Neutrophil (primary cell): ENCODE results near the gene ABI2.

Experiments
- H3K27ac ChIP-seq: fragments of 200-600 bp; sonication (generic); 2 replicates; pipeline ENCODE4 v1.5.1; 2016; ENCODE audit warnings: mild to moderate bottlenecking, moderate library complexity
- H3K27me3 ChIP-seq: fragments of 200-600 bp; sonication (generic); 2 replicates; pipeline ENCODE4 v1.6.0; 2016; ENCODE audit warnings: mild to moderate bottlenecking
- H3K36me3 ChIP-seq: fragments of 200-600 bp; sonication (generic); 2 replicates; pipeline ENCODE4 v1.5.1; 2017
- H3K4me1 ChIP-seq, 2 experiments: fragments of 200-600 bp in 1 of 2; sonication (generic) in 1 of 2; 1 replicate in 1 of 2; 2 replicates in 1 of 2; pipeline versions ENCODE4 v1.5.1 to v1.6.1; 2013 to 2016; ENCODE audit warnings: low read depth in 1 of 2, low read length in 1 of 2, mild to moderate bottlenecking in 1 of 2, moderate library complexity in 1 of 2; ENCODE audit not compliant: control insufficient read depth in 1 of 2, insufficient read depth in 1 of 2
- H3K4me3 ChIP-seq, 2 experiments: fragments of 200-600 bp in 1 of 2; sonication (generic) in 1 of 2; 1 replicate in 1 of 2; 2 replicates in 1 of 2; pipeline ENCODE4 v1.5.1; 2013 to 2016; ENCODE audit warnings: low read depth in 1 of 2, low read length in 1 of 2, mild to moderate bottlenecking in 1 of 2, moderate library complexity in 1 of 2
- H3K9me3 ChIP-seq: fragments of 200-600 bp; sonication (generic); 2 replicates; pipeline ENCODE4 v1.5.1; 2016
- TF ChIP-seq, protein P1 (sequence below): fragments of 200-600 bp; sonication (generic); IDR thresholded peaks from 2 replicates; pipeline ENCODE4 v1.5.1; 2016; ENCODE audit warnings: antibody characterized with exemption

The ABI2 gene

DNA sequence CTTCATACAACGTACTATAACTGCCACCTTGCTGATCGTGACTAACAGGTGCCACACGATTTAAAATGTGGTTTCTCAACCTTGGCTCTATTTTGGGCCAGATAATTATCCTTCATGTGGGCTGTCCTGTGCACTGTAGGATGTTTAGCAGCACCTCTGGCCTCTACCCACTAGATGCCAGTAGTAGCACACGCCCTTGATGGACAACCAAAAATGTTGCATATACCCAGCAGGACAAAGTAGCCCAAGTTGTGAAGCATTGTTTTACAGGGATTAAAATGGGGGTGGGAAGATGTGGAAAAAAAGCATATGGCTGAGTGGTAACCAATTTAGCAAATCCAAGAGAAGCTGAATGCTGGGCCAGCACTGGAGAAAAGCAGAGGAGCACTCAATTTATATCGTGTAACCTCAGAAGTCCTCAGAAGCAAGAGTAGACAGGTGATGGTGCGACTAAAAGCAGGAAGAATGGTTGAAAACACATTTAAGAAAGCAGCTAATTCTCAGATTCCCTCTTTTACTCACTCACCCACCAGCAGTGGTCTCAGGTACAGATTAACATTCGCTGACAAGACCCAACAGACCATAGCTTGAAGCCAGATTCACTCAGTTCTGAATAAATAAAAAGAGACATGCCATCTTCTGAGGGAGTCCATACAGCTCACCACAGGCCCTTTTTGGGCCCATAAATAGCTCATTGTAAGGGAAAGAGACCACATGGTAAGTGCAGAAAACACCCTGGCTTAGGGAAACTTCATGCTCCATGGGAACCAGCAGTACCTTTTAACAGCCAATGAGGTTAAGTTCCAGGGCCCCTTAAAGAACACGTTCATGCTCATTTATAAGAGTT is 156.3 kb downstream of the ABI2 start:
- Histone ChIP-seq H3K27me3 (no peaks in the 10 kb centered on the region), H3K4me1 (no peaks in the 10 kb centered on the region), H3K4me3 (no peak overlapping the region), H3K9me3 (no peaks in the 10 kb centered on the region), H3K36me3 (no peaks in the 10 kb centered on the region), H3K27ac (no peak overlapping the region)
- TF ChIP-seq, protein P1, sequence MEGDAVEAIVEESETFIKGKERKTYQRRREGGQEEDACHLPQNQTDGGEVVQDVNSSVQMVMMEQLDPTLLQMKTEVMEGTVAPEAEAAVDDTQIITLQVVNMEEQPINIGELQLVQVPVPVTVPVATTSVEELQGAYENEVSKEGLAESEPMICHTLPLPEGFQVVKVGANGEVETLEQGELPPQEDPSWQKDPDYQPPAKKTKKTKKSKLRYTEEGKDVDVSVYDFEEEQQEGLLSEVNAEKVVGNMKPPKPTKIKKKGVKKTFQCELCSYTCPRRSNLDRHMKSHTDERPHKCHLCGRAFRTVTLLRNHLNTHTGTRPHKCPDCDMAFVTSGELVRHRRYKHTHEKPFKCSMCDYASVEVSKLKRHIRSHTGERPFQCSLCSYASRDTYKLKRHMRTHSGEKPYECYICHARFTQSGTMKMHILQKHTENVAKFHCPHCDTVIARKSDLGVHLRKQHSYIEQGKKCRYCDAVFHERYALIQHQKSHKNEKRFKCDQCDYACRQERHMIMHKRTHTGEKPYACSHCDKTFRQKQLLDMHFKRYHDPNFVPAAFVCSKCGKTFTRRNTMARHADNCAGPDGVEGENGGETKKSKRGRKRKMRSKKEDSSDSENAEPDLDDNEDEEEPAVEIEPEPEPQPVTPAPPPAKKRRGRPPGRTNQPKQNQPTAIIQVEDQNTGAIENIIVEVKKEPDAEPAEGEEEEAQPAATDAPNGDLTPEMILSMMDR: no peak

DNA sequence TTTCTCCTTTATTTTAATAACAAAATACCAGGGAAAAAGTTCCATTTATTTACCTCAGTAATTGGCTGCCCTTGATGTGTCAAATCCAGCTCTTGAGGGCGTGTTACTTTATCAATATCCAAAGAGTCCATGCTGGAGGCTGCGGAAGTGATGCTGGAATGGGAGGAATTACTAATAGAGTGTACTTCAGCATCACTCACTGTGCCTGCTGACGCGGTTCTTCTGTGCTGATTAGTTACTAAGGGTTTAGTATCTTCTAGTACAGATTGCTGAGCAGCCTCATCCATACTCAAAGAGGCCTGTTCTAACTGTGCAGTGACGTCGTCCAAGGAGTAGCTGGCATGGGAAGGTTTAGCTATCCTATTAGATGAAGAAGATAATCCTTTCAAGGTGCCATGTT is 161.3 kb downstream of the ABI2 start:
- Histone ChIP-seq H3K27me3 (no peaks in the 10 kb centered on the region), H3K4me1 (no peaks in the 10 kb centered on the region), H3K4me3 (no peak overlapping the region), H3K36me3 (no peaks in the 10 kb centered on the region), H3K27ac (no peak overlapping the region), H3K9me3 (no peaks in the 10 kb centered on the region)
- TF ChIP-seq, protein P1: no peak

DNA sequence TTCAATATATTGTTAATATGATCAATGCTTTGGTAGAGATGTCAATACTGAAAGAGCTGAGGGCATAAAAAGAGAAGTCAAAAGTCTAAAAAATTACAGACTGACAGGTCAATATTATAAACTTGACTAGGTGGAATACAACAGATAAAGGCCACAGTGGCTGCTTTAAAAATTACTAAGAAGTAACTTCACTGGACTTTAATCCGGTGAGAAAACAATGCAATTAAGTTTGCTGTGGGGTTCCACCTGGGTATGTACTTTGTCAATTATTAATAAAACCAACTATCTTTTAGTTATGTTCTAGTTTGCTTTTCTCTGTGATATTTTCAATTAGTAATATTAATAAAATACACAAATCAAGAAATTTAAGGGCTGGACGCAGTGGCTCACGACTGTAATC is 162.2 kb downstream of the ABI2 start:
- no peak overlapping the region for H3K27ac ChIP-seq

DNA sequence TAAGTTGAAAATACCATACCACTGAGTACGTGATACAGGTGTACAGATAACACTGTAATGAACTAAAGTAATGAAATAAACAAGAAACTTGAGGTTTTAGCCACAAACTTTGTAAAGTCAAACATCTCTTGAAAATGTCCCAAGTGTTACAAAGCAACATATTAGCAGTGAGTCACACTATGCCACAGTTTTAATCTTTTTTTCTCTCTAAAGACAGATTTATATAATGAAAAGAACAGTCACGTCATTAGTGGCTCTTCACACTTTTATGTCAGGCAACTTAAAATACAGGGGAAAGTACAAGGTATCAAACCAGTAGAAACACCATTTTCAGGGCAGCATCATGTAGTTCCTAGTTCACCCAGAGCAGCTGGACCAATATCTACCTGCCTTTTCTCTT is 164.8 kb downstream of the ABI2 start:
- Histone ChIP-seq H3K9me3 (no peaks in the 10 kb centered on the region), H3K27me3 (peaks cover 5% of the 10 kb centered on the region), H3K27ac (no peak overlapping the region), H3K36me3 (no peaks in the 10 kb centered on the region), H3K4me1 (no peaks in the 10 kb centered on the region), H3K4me3 (no peak overlapping the region)
- TF ChIP-seq, protein P1: no peak

More for the DNA sequence above, 162.2 kb downstream of the ABI2 start:
- TF ChIP-seq, protein P1: no peak
- no peaks in the 10 kb centered on the region for H3K4me1 ChIP-seq
- H3K4me3 ChIP-seq: no peak overlapping the region
- H3K27me3 ChIP-seq: no peaks in the 10 kb centered on the region
- H3K36me3 ChIP-seq: no peaks in the 10 kb centered on the region
- no peaks in the 10 kb centered on the region for H3K9me3 ChIP-seq
